Ovary (tissue), 3 donors: Measurements from ENCODE around the gene MRI1.

ENCODE experiments used
- POLR2A ChIP-seq: fragments of 450-650 bp; IDR thresholded peaks from one replicate; pipeline ENCODE4 v1.6.1; 2017; ENCODE audit warnings: antibody characterized with exemption, mild to moderate bottlenecking, moderate library complexity
- TF ChIP-seq, protein P1 (sequence below), 3 donors: fragments of 450-650 bp in 2 of 3; fragments of 200-600 bp in 1 of 3; IDR thresholded peaks; one replicate each; pipeline versions ENCODE4 v1.5.1 to v1.8.0; 2016 to 2022; ENCODE audit warnings: antibody characterized with exemption in 3 of 3, mild to moderate bottlenecking in 1 of 3
- donor health status: DM: no; HTN: no; CAD: no.

DNA sequence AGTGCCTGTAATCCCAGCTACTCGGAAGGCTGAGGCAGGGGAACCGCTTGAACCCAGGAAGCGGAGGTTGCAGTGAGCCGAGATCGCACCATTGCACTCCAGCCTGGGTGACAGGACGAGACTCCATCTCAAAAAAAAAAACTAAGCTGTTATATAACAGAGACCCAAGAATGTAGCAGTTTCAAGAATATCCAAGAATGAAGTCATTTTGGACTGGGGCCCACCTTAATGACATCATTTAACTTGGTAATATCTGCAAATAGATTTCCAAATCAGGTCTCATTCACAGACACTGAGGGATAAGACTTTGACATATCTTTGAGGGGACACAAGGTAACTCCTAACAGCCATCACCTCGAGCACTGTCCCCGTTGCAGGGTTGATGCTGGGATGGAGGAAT lies 36.5 kb upstream of the MRI1 start:
- TF ChIP-seq, protein P1, sequence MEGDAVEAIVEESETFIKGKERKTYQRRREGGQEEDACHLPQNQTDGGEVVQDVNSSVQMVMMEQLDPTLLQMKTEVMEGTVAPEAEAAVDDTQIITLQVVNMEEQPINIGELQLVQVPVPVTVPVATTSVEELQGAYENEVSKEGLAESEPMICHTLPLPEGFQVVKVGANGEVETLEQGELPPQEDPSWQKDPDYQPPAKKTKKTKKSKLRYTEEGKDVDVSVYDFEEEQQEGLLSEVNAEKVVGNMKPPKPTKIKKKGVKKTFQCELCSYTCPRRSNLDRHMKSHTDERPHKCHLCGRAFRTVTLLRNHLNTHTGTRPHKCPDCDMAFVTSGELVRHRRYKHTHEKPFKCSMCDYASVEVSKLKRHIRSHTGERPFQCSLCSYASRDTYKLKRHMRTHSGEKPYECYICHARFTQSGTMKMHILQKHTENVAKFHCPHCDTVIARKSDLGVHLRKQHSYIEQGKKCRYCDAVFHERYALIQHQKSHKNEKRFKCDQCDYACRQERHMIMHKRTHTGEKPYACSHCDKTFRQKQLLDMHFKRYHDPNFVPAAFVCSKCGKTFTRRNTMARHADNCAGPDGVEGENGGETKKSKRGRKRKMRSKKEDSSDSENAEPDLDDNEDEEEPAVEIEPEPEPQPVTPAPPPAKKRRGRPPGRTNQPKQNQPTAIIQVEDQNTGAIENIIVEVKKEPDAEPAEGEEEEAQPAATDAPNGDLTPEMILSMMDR (IDR thresholded peaks at IDR 0.05), result no peak
- TF ChIP-seq POLR2A, result no peak
